HepG2 (cell line): Measurements from ENCODE around the gene HIGD1C. TPM values are rescaled to one million over a fixed set of nuclear protein-coding genes. Genes with fewer than 3 reads are reported as not detected.

Experiments
- ADNP ChIP-seq: sonication (generic); formaldehyde crosslinking; IDR thresholded peaks from 2 replicates; pipeline ENCODE4 v1.4.0; 2020; ENCODE audit warnings: missing genetic modification reagents
- EED ChIP-seq: sonication (generic); formaldehyde crosslinking; IDR thresholded peaks from 2 replicates; pipeline ENCODE4 v1.5.0; 2020; ENCODE audit warnings: mild to moderate bottlenecking, missing genetic modification reagents
- GATAD2A ChIP-seq: IDR thresholded peaks from 2 replicates; pipeline ENCODE4 v1.6.1; 2016
- HDAC6 ChIP-seq: fragments of 200-600 bp; sonication (generic); IDR thresholded peaks from 2 replicates; pipeline ENCODE4 v1.7.0; 2017; ENCODE audit warnings: mild to moderate bottlenecking, antibody characterized with exemption, low read length, low read depth
- MIER2 ChIP-seq: IDR thresholded peaks from 2 replicates; pipeline ENCODE4 v1.6.1; 2016; ENCODE audit warnings: missing biosample characterization, missing genetic modification reagents
- NR2C2 ChIP-seq: sonication (generic); formaldehyde crosslinking; IDR thresholded peaks from 2 replicates; pipeline ENCODE4 v1.4.0; 2020; ENCODE audit warnings: missing genetic modification reagents, mild to moderate bottlenecking, moderate library complexity, borderline replicate concordance
- PRPF4 ChIP-seq: fragments of 200-400 bp; formaldehyde crosslinking; IDR thresholded peaks from 2 replicates; pipeline ENCODE4 v1.6.1; 2016; ENCODE audit warnings: low read length, low read depth; ENCODE audit not compliant: poor library complexity, severe bottlenecking
- SIX4 ChIP-seq: sonication (generic); formaldehyde crosslinking; IDR thresholded peaks from 2 replicates; pipeline ENCODE4 v1.4.0; 2020; ENCODE audit warnings: missing genetic modification reagents
- TEAD3 ChIP-seq: optimal IDR thresholded peaks from 2 replicates; pipeline ENCODE3; 2016; ENCODE audit warnings: borderline replicate concordance
- TFDP1 ChIP-seq: IDR thresholded peaks from 2 replicates; pipeline ENCODE4 v1.6.1; 2016; ENCODE audit warnings: missing compliant biosample characterization, missing genetic modification reagents, borderline replicate concordance
- THYN1 ChIP-seq: sonication (generic); formaldehyde crosslinking; IDR thresholded peaks from 2 replicates; pipeline ENCODE4 v1.8.1; 2023; ENCODE audit warnings: low read depth, mild to moderate bottlenecking, moderate library complexity, missing genetic modification reagents, borderline replicate concordance
- TRIM22 ChIP-seq: fragments of 450-650 bp; IDR thresholded peaks from 2 replicates; pipeline ENCODE4 v1.6.1; 2017
- WIZ ChIP-seq: sonication (generic); formaldehyde crosslinking; IDR thresholded peaks from 2 replicates; pipeline ENCODE4 v1.5.1; 2020; ENCODE audit warnings: mild to moderate bottlenecking, missing genetic modification reagents
- ZNF12 ChIP-seq: sonication (generic); formaldehyde crosslinking; IDR thresholded peaks from 2 replicates; pipeline ENCODE4 v1.5.0; 2020; ENCODE audit warnings: missing genetic modification reagents
- ZNF224 ChIP-seq: sonication (generic); formaldehyde crosslinking; IDR thresholded peaks from 2 replicates; pipeline ENCODE4 v1.5.0; 2020; ENCODE audit warnings: mild to moderate bottlenecking, missing genetic modification reagents
- ZNF431 ChIP-seq: sonication (generic); formaldehyde crosslinking; IDR thresholded peaks from 2 replicates; pipeline ENCODE4 v1.9.0; 2022; ENCODE audit warnings: missing genetic modification reagents, low read depth, mild to moderate bottlenecking, borderline replicate concordance
- ZNF646 ChIP-seq: sonication (generic); formaldehyde crosslinking; IDR thresholded peaks from 2 replicates; pipeline ENCODE4 v1.9.0; 2021; ENCODE audit warnings: mild to moderate bottlenecking, missing genetic modification reagents
- ZNF75D ChIP-seq: sonication (generic); formaldehyde crosslinking; IDR thresholded peaks from 2 replicates; pipeline ENCODE4 v1.8.1; 2023; ENCODE audit warnings: missing genetic modification reagents, mild to moderate bottlenecking, borderline replicate concordance
- ZNF891 ChIP-seq: sonication (generic); formaldehyde crosslinking; IDR thresholded peaks from 2 replicates; pipeline ENCODE4 v1.5.0; 2020; ENCODE audit warnings: mild to moderate bottlenecking, missing genetic modification reagents
- polyA plus RNA-seq, 8 experiments: library from polyadenylated mRNA; depleted of rRNA in 3 of 8; stranded (reverse) in 7 of 8; unstranded in 1 of 8; fragments of >200 nt; fragmentation: Illumina TruSeq in 4 of 8; extraction: Trizol in 4 of 8; gene quantifications; 2 replicates each; pipeline versions ENCODE4 v1.2.1 to v1.2.3, GENCODE V29; 2011 to 2016; ENCODE audit warnings: low read depth in 4 of 8, missing spikeins in 1 of 8, mixed read lengths in 1 of 8; ENCODE audit not compliant: insufficient read depth in 1 of 8
- total RNA-seq, 5 experiments: library from RNA; depleted of rRNA; stranded (reverse); fragments of >200 nt; fragmentation: Illumina TruSeq; extraction: Trizol; gene quantifications; 2 replicates each; pipeline ENCODE4 v1.2.3, GENCODE V29; 2016; ENCODE audit warnings: low read depth in 1 of 5

HIGD1C gene
- total and polyA plus RNA-seq, 2 of the 13 experiments (the other 11 are each of a cell fraction or from before 2014, with no cell fraction given), result not detected

- TF ChIP-seq TRIM22, result no peak
- TF ChIP-seq THYN1 (CRISPR knock-in tag), result no peak
- no peak for TF ChIP-seq PRPF4
- no peak; the same call in 1 of the 2 replicates for TF ChIP-seq TFDP1 (CRISPR knock-in tag)
- TF ChIP-seq EED (CRISPR knock-in tag), result no peak
- peak; percentile 20; the same call in 1 of the 2 replicates for TF ChIP-seq GATAD2A (CRISPR knock-in tag)
- 0 out of 2 replicates have a peak, but pooled peaks have one; percentile 70 for TF ChIP-seq ZNF224
- TF ChIP-seq TEAD3 (CRISPR knock-in tag), result no peak
- no peak; the same call in 1 of the 2 replicates for TF ChIP-seq NR2C2
- TF ChIP-seq ADNP (CRISPR knock-in tag), result no peak
- TF ChIP-seq WIZ (CRISPR knock-in tag), result no peak
- TF ChIP-seq ZNF891 (CRISPR knock-in tag), result no peak
- no peak for TF ChIP-seq ZNF75D (CRISPR knock-in tag)
- TF ChIP-seq MIER2 (CRISPR knock-in tag), result no peak
- TF ChIP-seq ZNF431 (CRISPR knock-in tag), result no peak
- no peak for TF ChIP-seq ZNF12 (CRISPR knock-in tag)
- no peak for TF ChIP-seq SIX4 (CRISPR knock-in tag)
- TF ChIP-seq ZNF646 (CRISPR knock-in tag), result no peak
- no peak for TF ChIP-seq HDAC6
Measured at GRCh38 chr12:50924439-50925341, 27.7 kb upstream of the HIGD1C start (continued).
